HCT116 (cell line): Measurements from ENCODE around the gene BCL11A. TPM values are rescaled to one million over a fixed set of nuclear protein-coding genes. Genes with fewer than 3 reads are reported as not detected.

Source experiments
- ATAC-seq: fragments of 200-7000 bp; cut with Tn5 transposase; 2 replicates; pipeline ENCODE4 v1.9.1; 2020; ENCODE audit warnings: mild to moderate bottlenecking, moderate library complexity
- BruUV-seq: library from RNA; stranded (reverse); fragments of 400-500 nt; replicated peaks from 2 replicates; lab custom pipeline; 2021; lab: Mats Ljungman, UMichigan
- CTCF ChIA-PET: fragments of 300-600 bp; sonication (Branson Sonifier 250); formaldehyde crosslinking; loops from one replicate; lab custom pipeline; 2021; ENCODE audit warnings: antibody characterized with exemption; lab: Charles Lee
- POLR2A ChIA-PET: fragments of 300-600, 350-600 bp; sonication (Branson Sonifier 250); formaldehyde crosslinking; loops from one replicate; lab custom pipeline; 2021; ENCODE audit warnings: antibody characterized with exemption; lab: Charles Lee
- RAD21 ChIA-PET, 2 experiments: fragments of 300-600 bp; sonication (Branson Sonifier 250); formaldehyde crosslinking; loops; one replicate each; lab custom pipeline; 2023; ENCODE audit warnings: low total read pairs in 2 of 2; ENCODE audit not compliant: uncharacterized antibody in 2 of 2, unreplicated experiment in 2 of 2, low non-redundant PET in 1 of 2; lab: Charles Lee
- DNase-seq: peaks from one replicate; pipeline ENCODE4 v3.0.0-alpha.2; 2010; ENCODE audit warnings: low read depth, low spot score
- H2AFZ ChIP-seq: fragments of 200-600 bp; shearing (Covaris generic), sonication (generic); 2 replicates; pipeline ENCODE4 v1.6.1; 2017; ENCODE audit warnings: low read depth, mixed run types, mixed read lengths, antibody characterized with exemption, low read length; ENCODE audit not compliant: poor library complexity, severe bottlenecking
- H3K27ac ChIP-seq: 2 replicates; pipeline ENCODE4 v1.5.1; 2012; ENCODE audit warnings: low read depth, low read length
- H3K27me3 ChIP-seq: fragments of 200-600 bp; sonication (generic); 2 replicates; pipeline ENCODE4 v1.6.1; 2016; ENCODE audit warnings: mixed run types, low read length, mixed read lengths; ENCODE audit not compliant: insufficient read depth
- H3K36me3 ChIP-seq, 2 experiments: fragments of 200-500 bp in 1 of 2; fragments of 200-600 bp in 1 of 2; sonication (Bioruptor generic) in 1 of 2; sonication (generic) in 1 of 2; 2 replicates each; pipeline versions ENCODE4 v1.5.1 to v1.6.1; 2014 to 2016; ENCODE audit warnings: low read length in 2 of 2, inconsistent platforms in 1 of 2, mixed read lengths in 1 of 2, mixed run types in 1 of 2; ENCODE audit not compliant: insufficient read depth in 2 of 2, control insufficient read depth in 1 of 2
- H3K4me1 ChIP-seq, 2 experiments: fragments of 200-600 bp in 1 of 2; sonication (generic) in 1 of 2; 2 replicates each; pipeline versions ENCODE4 v1.5.1 to v1.6.1; 2012 to 2017; ENCODE audit warnings: low read length in 2 of 2, inconsistent platforms in 1 of 2, mild to moderate bottlenecking in 1 of 2, mixed read lengths in 1 of 2, mixed run types in 1 of 2, moderate library complexity in 1 of 2; ENCODE audit not compliant: insufficient read depth in 2 of 2, control insufficient read depth in 1 of 2
- H3K4me2 ChIP-seq: fragments of 200-600 bp; sonication (generic); 2 replicates; pipeline ENCODE4 v1.6.1; 2017; ENCODE audit warnings: mixed run types, low read length, mixed read lengths
- H3K4me3 ChIP-seq, 2 experiments: fragments of 200-600 bp in 1 of 2; sonication (generic) in 1 of 2; replicated peaks in 1 of 2; 2 replicates each; pipeline ENCODE4 v1.5.1; 2011 to 2016; ENCODE audit warnings: low read length in 2 of 2, control low read depth in 1 of 2, low read depth in 1 of 2, mild to moderate bottlenecking in 1 of 2, mixed read lengths in 1 of 2, mixed run types in 1 of 2
- H3K79me2 ChIP-seq: fragments of 200-600 bp; sonication (generic); 2 replicates; pipeline ENCODE4 v1.6.1; 2017; ENCODE audit warnings: mild to moderate bottlenecking, mixed run types, low read length, moderate library complexity, mixed read lengths; ENCODE audit not compliant: insufficient read depth
- H3K9ac ChIP-seq: fragments of 200-600 bp; sonication (generic); 2 replicates; pipeline ENCODE4 v1.6.1; 2016; ENCODE audit warnings: low read length, mixed read lengths
- H3K9me2 ChIP-seq: fragments of 200-600 bp; sonication (generic), shearing (Covaris generic); 2 replicates; pipeline ENCODE4 v1.6.1; 2017; ENCODE audit warnings: mixed run types, mild to moderate bottlenecking, moderate library complexity; ENCODE audit not compliant: insufficient read depth
- H3K9me3 ChIP-seq, 2 experiments: fragments of 200-500 bp in 1 of 2; fragments of 200-600 bp in 1 of 2; sonication (Bioruptor generic) in 1 of 2; sonication (generic) in 1 of 2; 2 replicates each; pipeline ENCODE4 v1.6.1; 2014 to 2017; ENCODE audit warnings: low read length in 2 of 2, mixed read lengths in 2 of 2, inconsistent platforms in 1 of 2, low read depth in 1 of 2, mild to moderate bottlenecking in 1 of 2, mixed run types in 1 of 2, moderate library complexity in 1 of 2; ENCODE audit not compliant: control insufficient read depth in 1 of 2, insufficient read depth in 1 of 2
- H4K20me1 ChIP-seq: fragments of 200-600 bp; sonication (generic), shearing (Covaris generic); 2 replicates; pipeline ENCODE4 v1.6.1; 2017; ENCODE audit warnings: mixed run types, mild to moderate bottlenecking, moderate library complexity; ENCODE audit not compliant: insufficient read depth
- CBX3 ChIP-seq: IDR thresholded peaks from 2 replicates; pipeline ENCODE4 v1.6.1; 2012; ENCODE audit warnings: low read depth
- CEBPB ChIP-seq: IDR thresholded peaks from 2 replicates; pipeline ENCODE4 v1.6.1; 2012; ENCODE audit warnings: low read depth
- EGR1 ChIP-seq: IDR thresholded peaks from 2 replicates; pipeline ENCODE4 v1.6.1; 2012; ENCODE audit warnings: low read depth
- EZH2 ChIP-seq: fragments of 200-600 bp; sonication (generic); IDR thresholded peaks from 2 replicates; pipeline ENCODE4 v1.6.1; 2017; ENCODE audit warnings: antibody characterized with exemption, mixed run types
- FOSL1 ChIP-seq: IDR thresholded peaks from 2 replicates; pipeline ENCODE4 v1.6.1; 2012; ENCODE audit warnings: low read depth
- POLR2AphosphoS5 ChIP-seq: IDR thresholded peaks from 2 replicates; pipeline ENCODE4 v1.6.1; 2011; ENCODE audit warnings: mild to moderate bottlenecking, low read depth, low read length, moderate library complexity
- SRF ChIP-seq: IDR thresholded peaks from 2 replicates; pipeline ENCODE4 v1.6.1; 2012; ENCODE audit warnings: low read depth
- TCF7L2 ChIP-seq: IDR thresholded peaks from 2 replicates; pipeline ENCODE4 v1.7.0; 2011; ENCODE audit warnings: borderline replicate concordance, inconsistent platforms; ENCODE audit not compliant: insufficient read depth, insufficient read length; ENCODE audit errors: extremely low read depth
- YY1 ChIP-seq: IDR thresholded peaks from 2 replicates; pipeline ENCODE4 v1.6.1; 2011; ENCODE audit warnings: low read length, low read depth, moderate library complexity, mild to moderate bottlenecking; ENCODE audit not compliant: insufficient replicate concordance; ENCODE audit errors: extremely low read depth
- ZFX ChIP-seq: fragments of 450-650 bp; IDR thresholded peaks from 2 replicates; pipeline ENCODE4 v1.6.1; 2017
- ZNF274 ChIP-seq: fragments of 200-500 bp; sonication (Bioruptor generic); IDR thresholded peaks from 2 replicates; pipeline ENCODE4 v1.6.1; 2014; ENCODE audit warnings: mild to moderate bottlenecking, low read depth, low read length, inconsistent platforms
- intact Hi-C: fragments of 100-400 bp; cut with micrococcal nuclease; formaldehyde crosslinking; loops from 2 replicates; pipeline ENCODE4 v1.10.0; 2022
- total RNA-seq: library from RNA; stranded (reverse); gene quantifications from one replicate; pipeline ENCODE4 v1.2.1, GENCODE V29; 2021; ENCODE audit not compliant: unreplicated experiment
- TF ChIP-seq, protein P1 (sequence below): IDR thresholded peaks from 2 replicates; pipeline ENCODE4 v1.6.1; 2012; ENCODE audit warnings: low read depth
- TF ChIP-seq, protein P2 (sequence below): IDR thresholded peaks from 2 replicates; pipeline ENCODE4 v1.6.1; 2012
- TF ChIP-seq, protein P3 (sequence below): IDR thresholded peaks from 2 replicates; pipeline ENCODE4 v1.6.1; 2011; ENCODE audit warnings: mild to moderate bottlenecking, low read length, moderate library complexity; ENCODE audit not compliant: insufficient replicate concordance; ENCODE audit errors: extremely low read depth
- TF ChIP-seq, protein P4 (sequence below): IDR thresholded peaks from 2 replicates; pipeline ENCODE4 v1.6.1; 2012

The BCL11A gene
- total RNA-seq, 1 experiment from 2014 or later = 0.71 TPM

DNA sequence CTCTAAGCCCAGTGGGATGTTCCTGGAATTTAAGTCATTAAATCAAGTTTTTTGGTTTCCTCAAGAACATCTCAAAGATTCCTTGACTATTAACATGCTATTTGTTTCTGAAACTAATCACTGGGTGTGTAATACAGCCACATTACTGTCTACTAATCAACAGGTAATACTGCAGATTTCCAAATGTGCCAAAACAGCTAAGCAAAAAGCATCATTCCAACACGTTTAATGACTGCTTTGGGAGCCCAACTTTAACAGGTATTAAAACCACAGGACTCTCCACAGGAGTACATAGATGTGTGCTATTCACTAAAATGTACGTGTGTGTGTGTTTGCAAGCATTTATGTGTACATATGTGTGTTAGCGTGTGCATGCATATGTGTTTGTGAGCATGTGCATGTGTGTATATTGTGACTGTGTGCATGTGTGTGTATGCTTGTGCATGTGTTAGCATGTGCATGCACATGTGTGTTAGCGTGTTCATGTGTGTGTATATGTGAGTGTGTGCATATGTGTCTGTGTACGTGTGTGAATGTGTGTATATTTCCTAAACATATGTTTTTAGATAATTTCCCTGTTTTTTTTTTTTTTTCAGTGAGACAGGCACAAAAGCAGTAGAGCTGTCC, 80.7 kb downstream of the BCL11A start (continued):
- TF ChIP-seq, protein P1, sequence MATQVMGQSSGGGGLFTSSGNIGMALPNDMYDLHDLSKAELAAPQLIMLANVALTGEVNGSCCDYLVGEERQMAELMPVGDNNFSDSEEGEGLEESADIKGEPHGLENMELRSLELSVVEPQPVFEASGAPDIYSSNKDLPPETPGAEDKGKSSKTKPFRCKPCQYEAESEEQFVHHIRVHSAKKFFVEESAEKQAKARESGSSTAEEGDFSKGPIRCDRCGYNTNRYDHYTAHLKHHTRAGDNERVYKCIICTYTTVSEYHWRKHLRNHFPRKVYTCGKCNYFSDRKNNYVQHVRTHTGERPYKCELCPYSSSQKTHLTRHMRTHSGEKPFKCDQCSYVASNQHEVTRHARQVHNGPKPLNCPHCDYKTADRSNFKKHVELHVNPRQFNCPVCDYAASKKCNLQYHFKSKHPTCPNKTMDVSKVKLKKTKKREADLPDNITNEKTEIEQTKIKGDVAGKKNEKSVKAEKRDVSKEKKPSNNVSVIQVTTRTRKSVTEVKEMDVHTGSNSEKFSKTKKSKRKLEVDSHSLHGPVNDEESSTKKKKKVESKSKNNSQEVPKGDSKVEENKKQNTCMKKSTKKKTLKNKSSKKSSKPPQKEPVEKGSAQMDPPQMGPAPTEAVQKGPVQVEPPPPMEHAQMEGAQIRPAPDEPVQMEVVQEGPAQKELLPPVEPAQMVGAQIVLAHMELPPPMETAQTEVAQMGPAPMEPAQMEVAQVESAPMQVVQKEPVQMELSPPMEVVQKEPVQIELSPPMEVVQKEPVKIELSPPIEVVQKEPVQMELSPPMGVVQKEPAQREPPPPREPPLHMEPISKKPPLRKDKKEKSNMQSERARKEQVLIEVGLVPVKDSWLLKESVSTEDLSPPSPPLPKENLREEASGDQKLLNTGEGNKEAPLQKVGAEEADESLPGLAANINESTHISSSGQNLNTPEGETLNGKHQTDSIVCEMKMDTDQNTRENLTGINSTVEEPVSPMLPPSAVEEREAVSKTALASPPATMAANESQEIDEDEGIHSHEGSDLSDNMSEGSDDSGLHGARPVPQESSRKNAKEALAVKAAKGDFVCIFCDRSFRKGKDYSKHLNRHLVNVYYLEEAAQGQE = no peak
- TF ChIP-seq POLR2AphosphoS5 (no peak), CEBPB (no peak), EZH2 (no peak), TCF7L2 (no peak)

DNA sequence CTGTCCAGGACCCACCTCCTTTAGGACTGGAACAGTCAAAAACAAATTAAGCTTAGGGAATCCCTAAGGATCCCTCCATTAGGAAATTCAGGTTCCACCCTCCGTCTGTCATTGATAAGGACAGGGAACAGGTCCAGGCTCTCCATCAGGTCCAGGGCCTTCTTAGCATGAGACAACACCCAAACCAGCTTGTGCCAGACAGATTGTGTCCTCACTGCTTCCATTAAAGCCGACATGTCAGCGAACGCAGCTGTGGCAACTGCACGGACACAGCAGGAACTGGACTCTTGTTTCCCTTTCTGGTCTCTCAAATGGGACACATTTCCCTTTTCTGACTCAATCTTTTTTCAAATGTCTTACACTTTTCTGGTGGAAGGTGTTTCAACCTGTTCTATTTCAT, 81.4 kb downstream of the BCL11A start:
- ATAC-seq = no peak
- RAD21 ChIA-PET = no interaction called here
- BruUV-seq = no TSS peak
- Histone ChIP-seq H3K4me1 (no peaks in the 10 kb centered on the region), H3K27ac (no peak overlapping the region), H3K79me2 (no peaks in the 10 kb centered on the region), H3K4me2 (no peak overlapping the region), H3K9ac (no peak overlapping the region), H3K4me3 (no peak overlapping the region), H3K36me3 (no peaks in the 10 kb centered on the region), H4K20me1 (no peaks in the 10 kb centered on the region), H3K27me3 (0 out of 2 replicates have a peak, but pooled peaks cover 6% of the 10 kb centered on the region), H3K9me2 (no peaks in the 10 kb centered on the region), H3K9me3 (no peaks in the 10 kb centered on the region), H2AFZ (no peak overlapping the region)
- POLR2A ChIA-PET = no interaction called here
- CTCF ChIA-PET = no interaction called here
- no peak for DNase-seq
- intact Hi-C loops = no loop called here
- TF ChIP-seq FOSL1 (no peak), ZFX (no peak), EGR1 (no peak), CBX3 (no peak), ZNF274 (no peak), YY1 (no peak), CEBPB (no peak), SRF (no peak)
- TF ChIP-seq, protein P1 = no peak
- TF ChIP-seq, protein P2, sequence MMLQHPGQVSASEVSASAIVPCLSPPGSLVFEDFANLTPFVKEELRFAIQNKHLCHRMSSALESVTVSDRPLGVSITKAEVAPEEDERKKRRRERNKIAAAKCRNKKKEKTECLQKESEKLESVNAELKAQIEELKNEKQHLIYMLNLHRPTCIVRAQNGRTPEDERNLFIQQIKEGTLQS = no peak
- TF ChIP-seq, protein P3, sequence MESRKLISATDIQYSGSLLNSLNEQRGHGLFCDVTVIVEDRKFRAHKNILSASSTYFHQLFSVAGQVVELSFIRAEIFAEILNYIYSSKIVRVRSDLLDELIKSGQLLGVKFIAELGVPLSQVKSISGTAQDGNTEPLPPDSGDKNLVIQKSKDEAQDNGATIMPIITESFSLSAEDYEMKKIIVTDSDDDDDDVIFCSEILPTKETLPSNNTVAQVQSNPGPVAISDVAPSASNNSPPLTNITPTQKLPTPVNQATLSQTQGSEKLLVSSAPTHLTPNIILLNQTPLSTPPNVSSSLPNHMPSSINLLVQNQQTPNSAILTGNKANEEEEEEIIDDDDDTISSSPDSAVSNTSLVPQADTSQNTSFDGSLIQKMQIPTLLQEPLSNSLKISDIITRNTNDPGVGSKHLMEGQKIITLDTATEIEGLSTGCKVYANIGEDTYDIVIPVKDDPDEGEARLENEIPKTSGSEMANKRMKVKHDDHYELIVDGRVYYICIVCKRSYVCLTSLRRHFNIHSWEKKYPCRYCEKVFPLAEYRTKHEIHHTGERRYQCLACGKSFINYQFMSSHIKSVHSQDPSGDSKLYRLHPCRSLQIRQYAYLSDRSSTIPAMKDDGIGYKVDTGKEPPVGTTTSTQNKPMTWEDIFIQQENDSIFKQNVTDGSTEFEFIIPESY = no peak
- TF ChIP-seq, protein P4, sequence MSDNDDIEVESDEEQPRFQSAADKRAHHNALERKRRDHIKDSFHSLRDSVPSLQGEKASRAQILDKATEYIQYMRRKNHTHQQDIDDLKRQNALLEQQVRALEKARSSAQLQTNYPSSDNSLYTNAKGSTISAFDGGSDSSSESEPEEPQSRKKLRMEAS = no peak
